A549 (cell line): ENCODE data around the gene EED.

Experiments
- CTCF ChIP-seq: fragments of >200 bp; sonication (Bioruptor Twin); formaldehyde crosslinking; IDR thresholded peaks from 3 replicates; pipeline ENCODE4 v1.5.1; 2016
- NFE2L2 ChIP-seq: fragments of 150-350 bp; conservative IDR thresholded peaks from 2 replicates; pipeline ENCODE4 v1.6.1; 2014; ENCODE audit warnings: low read length
- POLR2A ChIP-seq: IDR thresholded peaks from 2 replicates; pipeline ENCODE4 v1.6.1; 2012; ENCODE audit warnings: mild to moderate bottlenecking, low read length
- ZNF302 ChIP-seq: fragments of 250-450 bp; sonication (Bioruptor Pico); IDR thresholded peaks from 2 replicates; pipeline ENCODE4 v1.9.0; 2021; ENCODE audit warnings: inconsistent platforms, mild to moderate bottlenecking, moderate library complexity

DNA sequence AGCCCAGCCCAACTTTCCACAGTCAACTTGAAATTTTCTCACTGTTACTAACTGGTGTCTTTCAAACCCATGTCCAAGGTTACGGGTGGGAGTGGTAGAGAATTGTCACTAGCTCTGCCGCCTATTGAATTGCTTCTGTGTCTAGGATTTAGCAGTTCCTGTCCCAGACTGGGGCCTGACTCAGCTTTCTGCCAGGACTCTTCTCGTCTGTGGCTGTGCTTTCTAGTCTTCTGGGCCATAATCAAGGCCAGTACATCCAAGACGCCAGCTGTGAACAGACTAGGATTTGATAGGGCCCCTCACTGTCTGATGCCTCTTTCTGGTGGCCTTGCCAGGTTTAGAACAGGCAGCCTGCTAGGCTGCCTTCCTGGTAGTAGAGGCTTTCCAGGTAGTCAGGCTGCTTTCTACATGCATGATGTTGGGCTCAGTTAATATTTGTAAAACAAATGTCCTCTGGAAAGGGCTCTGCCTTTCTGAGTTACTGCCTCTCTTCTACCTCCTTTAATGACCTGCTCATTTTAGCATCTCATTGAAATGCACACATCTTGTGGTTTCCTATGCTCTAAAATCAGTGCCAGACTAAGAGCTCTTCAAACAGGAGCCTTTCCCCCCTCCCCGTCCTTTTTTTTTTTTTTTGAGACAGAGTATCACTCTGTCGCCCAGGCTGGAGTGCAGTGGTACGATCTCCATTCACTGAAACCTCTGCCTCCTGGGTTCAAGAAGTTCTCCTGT, 44.4 kb downstream of the EED start:
- TF ChIP-seq CTCF (no peak), POLR2A (no peak), NFE2L2 (no peak), ZNF302 (CRISPR knock-in tag) (no peak)
